ENCODE results near the gene TERT.
A peak's percentile ranks its signal among the peaks of the same experiment; 100 is the strongest.
"Not testable (repeated sequence)": the region's sequence is repeated elsewhere in the genome, so short reads cannot be mapped to it uniquely, and the experiment has no call there.

TERT gene

DNA sequence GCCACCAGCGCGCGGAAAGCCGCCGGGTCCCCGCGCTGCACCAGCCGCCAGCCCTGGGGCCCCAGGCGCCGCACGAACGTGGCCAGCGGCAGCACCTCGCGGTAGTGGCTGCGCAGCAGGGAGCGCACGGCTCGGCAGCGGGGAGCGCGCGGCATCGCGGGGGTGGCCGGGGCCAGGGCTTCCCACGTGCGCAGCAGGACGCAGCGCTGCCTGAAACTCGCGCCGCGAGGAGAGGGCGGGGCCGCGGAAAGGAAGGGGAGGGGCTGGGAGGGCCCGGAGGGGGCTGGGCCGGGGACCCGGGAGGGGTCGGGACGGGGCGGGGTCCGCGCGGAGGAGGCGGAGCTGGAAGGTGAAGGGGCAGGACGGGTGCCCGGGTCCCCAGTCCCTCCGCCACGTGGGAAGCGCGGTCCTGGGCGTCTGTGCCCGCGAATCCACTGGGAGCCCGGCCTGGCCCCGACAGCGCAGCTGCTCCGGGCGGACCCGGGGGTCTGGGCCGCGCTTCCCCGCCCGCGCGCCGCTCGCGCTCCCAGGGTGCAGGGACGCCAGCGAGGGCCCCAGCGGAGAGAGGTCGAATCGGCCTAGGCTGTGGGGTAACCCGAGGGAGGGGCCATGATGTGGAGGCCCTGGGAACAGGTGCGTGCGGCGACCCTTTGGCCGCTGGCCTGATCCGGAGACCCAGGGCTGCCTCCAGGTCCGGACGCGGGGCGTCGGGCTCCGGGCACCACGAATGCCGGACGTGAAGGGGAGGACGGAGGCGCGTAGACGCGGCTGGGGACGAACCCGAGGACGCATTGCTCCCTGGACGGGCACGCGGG lies at the start of gene TERT:
Gene TERT (minus strand): TSS at position 234 of the 815 bp plus-strand sequence. CDS start 79 bp downstream, at position 155.
- DNase-seq (ENCODE audit: low read depth in 2 of 2): peak; percentile 41 to 83

- DNase-seq (ENCODE audit: low read depth in 2 of 2): peak in 1 of 2 donors; percentile 7
Observed at GRCh38 chr5:1343931-1344901, 49.3 kb upstream of the TERT start.

DNA sequence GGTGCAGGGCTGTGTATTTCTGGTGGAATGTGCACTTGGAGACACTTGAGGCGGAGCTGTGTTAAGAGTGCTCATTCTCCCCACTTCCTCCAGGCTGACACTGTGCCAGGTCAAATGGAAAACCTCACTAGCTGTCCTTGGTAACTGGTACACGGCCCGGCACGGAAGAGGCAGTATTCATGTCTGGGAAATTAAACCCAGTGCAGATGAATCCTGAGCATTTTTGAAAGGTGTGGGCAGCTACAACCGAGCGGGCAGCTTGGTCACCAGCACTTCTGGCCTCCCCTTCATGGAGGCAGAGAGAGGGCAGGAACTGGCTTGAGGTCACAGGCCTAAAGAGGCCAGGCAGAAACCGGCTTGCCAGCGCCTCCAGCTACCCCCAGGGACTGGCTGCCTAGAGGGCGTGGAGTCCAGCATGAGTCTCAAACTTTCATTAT lies 48.5 kb upstream of the TERT start:
- no peak for DNase-seq (ENCODE audit: low read depth in 2 of 2)

GRCh38 chr5:1342711-1343110 lies 47.8 kb upstream of the TERT start:
- DNase-seq (ENCODE audit: low read depth in 2 of 2): not testable (repeated sequence)

DNA sequence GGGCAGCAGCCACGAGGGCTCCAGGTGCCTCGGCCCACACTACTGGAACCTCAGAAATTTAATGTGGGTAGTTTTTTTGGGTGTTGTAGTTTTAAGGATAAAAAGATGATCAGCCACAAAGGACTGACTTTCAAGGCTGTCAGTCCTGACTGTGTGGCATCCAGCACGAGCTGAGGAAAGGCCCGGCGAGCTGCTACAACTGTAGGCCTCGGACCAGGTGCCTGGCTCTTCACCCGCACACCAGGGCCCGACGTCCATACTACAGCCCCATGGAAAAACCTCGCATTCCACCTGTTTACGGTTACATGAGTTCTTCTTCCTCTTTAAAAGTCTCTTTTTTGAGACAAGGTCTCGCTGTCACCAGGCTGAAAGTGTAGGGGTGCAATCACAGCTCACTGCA lies 47.4 kb upstream of the TERT start:
- no peak for DNase-seq (ENCODE audit: low read depth in 2 of 2)

- DNase-seq (ENCODE audit: low read depth in 2 of 2): no peak
Observed at GRCh38 chr5:1341863-1342262, 47.0 kb upstream of the TERT start.

- not testable (repeated sequence) for DNase-seq (ENCODE audit: low read depth in 2 of 2)
Observed at GRCh38 chr5:1339818-1340210, 44.9 kb upstream of the TERT start.

- not testable (repeated sequence) for DNase-seq (ENCODE audit: low read depth in 2 of 2)
Observed at GRCh38 chr5:1339139-1339817, 44.4 kb upstream of the TERT start.

DNA sequence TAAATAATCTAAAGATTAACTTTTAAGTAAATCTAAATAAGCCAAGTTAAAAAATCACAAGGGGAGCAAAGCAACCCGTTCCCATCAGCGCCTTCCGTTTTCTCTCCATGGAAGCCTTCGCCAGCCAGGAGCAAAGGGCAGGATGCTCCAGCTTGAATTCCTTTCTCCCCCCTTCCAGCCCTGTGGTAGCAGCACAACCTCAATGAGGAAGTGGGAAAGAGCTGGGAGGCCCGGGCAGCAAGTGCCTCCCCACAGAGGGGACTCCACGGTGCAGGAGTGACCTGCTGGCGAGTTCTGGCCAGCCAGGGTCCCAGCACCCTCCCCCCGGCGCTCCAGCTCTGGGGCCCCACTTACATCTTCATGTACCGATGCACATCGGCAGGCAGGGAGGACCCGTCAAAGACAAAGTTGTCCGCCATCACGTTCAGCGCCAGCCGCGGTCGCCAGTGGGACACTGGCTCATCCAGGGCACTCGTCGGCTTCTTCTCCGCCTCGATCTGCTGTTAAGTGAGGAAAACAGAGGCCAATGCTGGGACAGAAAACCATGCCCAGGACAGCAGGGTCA lies 43.7 kb upstream of the TERT start:
- DNase-seq (ENCODE audit: low read depth in 2 of 2): no peak

GRCh38 chr5:1338196-1338490 lies 43.3 kb upstream of the TERT start:
- no peak for DNase-seq (ENCODE audit: low read depth in 2 of 2)

DNA sequence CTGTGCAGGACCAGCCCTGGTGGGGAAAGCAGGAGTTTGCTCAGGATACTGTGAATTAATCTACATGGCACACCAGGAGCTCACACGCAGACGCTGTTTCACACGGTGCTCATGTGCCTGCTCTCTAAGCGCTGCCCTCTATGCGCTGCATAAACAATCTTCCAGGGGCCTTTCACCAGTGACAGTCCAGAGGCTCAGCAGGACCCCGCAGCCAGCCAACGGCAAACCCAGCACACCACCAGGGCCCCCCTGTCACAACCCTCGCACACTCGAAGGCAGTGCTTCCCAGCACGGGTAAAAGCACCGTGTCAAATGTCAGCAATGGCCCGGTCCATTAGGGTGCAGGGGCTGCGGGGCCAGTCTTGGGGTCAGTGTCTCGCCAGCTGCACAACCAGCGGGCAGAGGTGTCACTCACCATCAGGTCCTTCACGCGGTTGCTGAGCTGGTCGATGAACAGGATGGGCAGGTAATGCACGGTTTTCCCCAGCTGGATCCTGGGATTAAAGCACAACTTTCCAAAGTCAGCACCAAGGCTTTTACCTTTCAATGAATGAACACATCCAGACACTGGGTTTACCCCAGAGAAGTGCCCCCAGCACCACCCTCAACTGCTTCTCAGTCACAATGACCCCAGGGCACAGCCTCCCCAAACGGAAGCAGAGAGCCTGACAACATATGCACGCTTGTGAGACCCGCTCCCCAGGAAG lies 42.8 kb upstream of the TERT start:
- DNase-seq (ENCODE audit: low read depth in 2 of 2): no peak

DNA sequence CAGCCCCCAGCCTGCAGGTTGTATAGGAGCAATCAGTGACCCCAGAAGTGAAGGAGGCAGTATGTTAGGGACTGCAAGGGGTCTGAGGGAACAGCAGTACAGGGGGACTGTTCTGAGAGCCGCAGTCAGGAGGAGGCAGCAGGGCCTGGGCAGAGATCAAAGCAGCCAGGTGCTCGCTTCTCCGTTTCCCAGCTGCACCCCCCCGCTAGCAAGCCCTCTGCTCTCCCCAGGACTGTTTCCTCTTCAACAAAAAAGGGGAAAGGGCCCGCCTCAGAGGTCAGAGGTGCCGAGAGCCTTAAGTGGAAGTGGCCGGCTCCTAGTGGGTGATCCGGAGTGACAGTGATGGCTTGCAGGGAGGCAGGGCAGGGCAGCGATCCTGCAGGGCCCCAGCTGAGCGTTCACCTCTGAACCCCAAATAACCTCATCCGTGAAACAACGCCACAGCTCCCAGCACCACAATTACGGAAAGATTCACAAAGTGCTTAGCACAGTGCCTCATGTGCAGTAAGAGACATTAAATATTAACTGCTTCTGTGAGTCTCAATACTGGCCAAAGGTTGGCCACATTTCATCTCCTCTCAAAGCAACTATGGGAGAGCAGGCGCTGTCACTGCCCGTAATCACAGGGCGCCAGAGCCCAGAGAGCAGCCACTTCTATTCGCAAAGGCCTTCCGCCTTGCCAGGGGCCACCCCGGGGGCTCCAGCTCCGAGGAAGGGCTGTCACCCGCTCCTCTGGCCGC lies 42.1 kb upstream of the TERT start:
- no peak for DNase-seq (ENCODE audit: low read depth in 2 of 2)

GRCh38 chr5:1336106-1336561 lies 41.3 kb upstream of the TERT start:
- no peak for DNase-seq (ENCODE audit: low read depth in 2 of 2)

DNA sequence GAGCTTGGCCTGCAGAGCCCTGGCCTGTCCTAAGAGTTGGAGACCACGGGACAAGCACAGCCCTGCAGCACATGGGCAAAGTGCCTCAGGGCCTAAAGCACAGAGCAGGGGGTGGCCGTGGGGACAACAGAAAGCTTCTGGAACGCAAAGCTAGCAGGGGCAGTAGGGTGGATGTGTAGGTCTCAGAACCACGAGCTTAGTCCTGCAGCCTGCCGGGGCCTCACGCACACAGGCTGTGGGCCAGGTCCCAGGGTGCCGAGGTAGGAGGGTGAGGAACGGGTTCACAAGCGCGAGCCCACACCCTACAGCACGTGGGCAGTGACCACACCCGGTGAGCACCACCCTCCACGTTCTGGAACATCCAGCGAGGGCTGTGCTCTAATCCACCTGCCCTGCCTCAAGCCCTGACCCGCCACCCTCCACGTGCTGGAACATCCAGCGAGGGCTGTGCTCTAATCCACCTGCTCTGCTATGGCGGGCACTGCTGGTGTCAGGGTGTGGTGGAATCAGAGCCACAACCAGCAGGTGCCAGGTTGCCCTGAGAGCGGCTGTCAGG lies 40.8 kb upstream of the TERT start:
- DNase-seq (ENCODE audit: low read depth in 2 of 2): no peak

GRCh38 chr5:1334831-1335539 lies 40.1 kb upstream of the TERT start:
- DNase-seq (ENCODE audit: low read depth in 2 of 2): no peak

GRCh38 chr5:1333986-1334385 lies 39.1 kb upstream of the TERT start:
- DNase-seq (ENCODE audit: low read depth in 2 of 2): no peak

- not testable (repeated sequence) for DNase-seq (ENCODE audit: low read depth in 2 of 2)
Observed at GRCh38 chr5:1333286-1333685, 38.4 kb upstream of the TERT start.

DNA sequence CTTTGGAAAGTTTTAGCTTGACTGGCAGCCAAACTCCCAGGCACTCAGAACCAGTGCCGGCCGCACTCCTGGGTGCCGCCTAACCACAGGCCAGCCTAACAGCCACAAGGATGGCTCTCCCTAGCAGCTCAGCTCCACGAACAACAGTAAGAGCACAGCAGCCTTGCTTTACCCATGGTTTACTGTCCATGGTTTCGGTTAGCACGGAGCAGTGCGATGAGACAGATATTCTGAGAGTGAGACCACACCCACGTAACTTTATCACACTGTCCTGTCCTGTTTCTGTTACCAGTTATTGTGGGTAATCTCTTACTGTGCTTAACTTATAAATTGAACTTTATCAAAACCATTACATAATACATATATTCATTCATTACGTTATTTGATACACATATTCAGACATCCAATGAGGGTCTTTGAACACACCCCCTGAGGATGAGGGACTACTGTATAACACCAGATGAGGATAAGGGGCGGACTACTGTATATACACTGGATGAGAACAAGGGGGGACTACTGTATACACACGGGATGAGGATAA lies 37.7 kb upstream of the TERT start:
- DNase-seq (ENCODE audit: low read depth in 2 of 2): no peak

- DNase-seq (ENCODE audit: low read depth in 2 of 2): no peak
Observed at GRCh38 chr5:1331861-1332405, 37.1 kb upstream of the TERT start.
